SU-DHL-6 (cell line): ENCODE data around the gene SKAP2.

ENCODE experiments used
- CTCF ChIP-seq: fragments of 200-600 bp; sonication (generic); IDR thresholded peaks from one replicate; pipeline ENCODE4 v1.5.1; 2017; ENCODE audit warnings: antibody characterized with exemption, mild to moderate bottlenecking, low read length, moderate library complexity; ENCODE audit not compliant: insufficient read depth, poor library complexity, severe bottlenecking
- EZH2phosphoT487 ChIP-seq: fragments of 200-600 bp; sonication (generic), shearing (Covaris generic); conservative IDR thresholded peaks from 2 replicates; pipeline ENCODE4 v1.6.1; 2018; ENCODE audit warnings: mild to moderate bottlenecking, antibody characterized with exemption, low read length, moderate library complexity, mixed read lengths

GRCh38 chr7:26721450-26721849 is 142.9 kb downstream of the SKAP2 start:
- no peak for TF ChIP-seq CTCF
- TF ChIP-seq EZH2phosphoT487, result no peak
